ENCODE measurements around the gene BAIAP2. TPM values are rescaled to one million over a fixed set of nuclear protein-coding genes. Genes with fewer than 3 reads are reported as not detected.

BAIAP2 gene
- polyA plus RNA-seq, 1 donor from 2014 or later, result 17.5 TPM

GRCh38 chr17:80986816-80987475 is 48.0 kb upstream of the BAIAP2 start:
- Histone ChIP-seq H3K36me3 (ENCODE audit: insufficient read depth, low read length) (no peaks in the 10 kb centered on the region), H3K27me3 (ENCODE audit: insufficient read depth, low read depth, low read length) (no peaks in the 10 kb centered on the region), H3K9me2 (ENCODE audit: insufficient read depth, low read length) (no peaks in the 10 kb centered on the region), H3K4me3 (ENCODE audit: low read length) (no peak overlapping the region), H3K27ac (ENCODE audit: low read length) (no peak overlapping the region), H4K20me1 (ENCODE audit: insufficient read depth) (no peaks in the 10 kb centered on the region), H3K79me2 (replicated peaks; ENCODE audit: insufficient read depth, low read length) (no peaks in the 10 kb centered on the region), H3K9ac (ENCODE audit: low read length) (no peak overlapping the region), H3F3A (ENCODE audit: insufficient read depth, low read length, poor library complexity, severe bottlenecking) (no peaks in the 10 kb centered on the region), H3K4me2 (ENCODE audit: low read length) (no peak overlapping the region), H2AFZ (ENCODE audit: low read depth, low read length) (no peak overlapping the region), H3K9me3 (ENCODE audit: low read length) (no peaks in the 10 kb centered on the region)
- TF ChIP-seq RAD21 (conservative IDR thresholded peaks at IDR 0.05), result no peak
- TF ChIP-seq POLR2AphosphoS5 (IDR thresholded peaks at IDR 0.05), result no peak
- TF ChIP-seq EZH2 (IDR thresholded peaks at IDR 0.05; ENCODE audit: borderline replicate concordance, insufficient read depth, low read length, poor library complexity, severe bottlenecking), result no peak
- no peak for TF ChIP-seq CTCF (IDR thresholded peaks at IDR 0.05; ENCODE audit: poor library complexity, severe bottlenecking)
- TF ChIP-seq SMC3 (conservative IDR thresholded peaks at IDR 0.05; ENCODE audit: poor library complexity), result no peak
- TF ChIP-seq REST (IDR thresholded peaks at IDR 0.05; ENCODE audit: borderline replicate concordance), result no peak
- no peak for TF ChIP-seq MXI1 (conservative IDR thresholded peaks at IDR 0.05; ENCODE audit: poor library complexity, severe bottlenecking)
- TF ChIP-seq EP300 (conservative IDR thresholded peaks at IDR 0.05; ENCODE audit: poor library complexity, severe bottlenecking), result no peak
- no peak for TF ChIP-seq TAF1 (IDR thresholded peaks at IDR 0.05; ENCODE audit: low read depth)

- Histone ChIP-seq H3K27me3 (ENCODE audit: insufficient read depth, low read depth, low read length) (no peaks in the 10 kb centered on the region), H3K4me3 (ENCODE audit: low read length) (no peak overlapping the region), H3K79me2 (replicated peaks; ENCODE audit: insufficient read depth, low read length) (no peaks in the 10 kb centered on the region), H3K9ac (ENCODE audit: low read length) (no peak overlapping the region), H3F3A (ENCODE audit: insufficient read depth, low read length, poor library complexity, severe bottlenecking) (no peaks in the 10 kb centered on the region), H3K9me2 (ENCODE audit: insufficient read depth, low read length) (no peaks in the 10 kb centered on the region), H3K9me3 (ENCODE audit: low read length) (no peaks in the 10 kb centered on the region), H2AFZ (ENCODE audit: low read depth, low read length) (no peak overlapping the region), H3K4me2 (ENCODE audit: low read length) (no peak overlapping the region), H3K27ac (ENCODE audit: low read length) (no peak overlapping the region), H3K36me3 (ENCODE audit: insufficient read depth, low read length) (no peaks in the 10 kb centered on the region), H4K20me1 (ENCODE audit: insufficient read depth) (no peaks in the 10 kb centered on the region)
- TF ChIP-seq MXI1 (conservative IDR thresholded peaks at IDR 0.05; ENCODE audit: poor library complexity, severe bottlenecking) (no peak), EZH2 (IDR thresholded peaks at IDR 0.05; ENCODE audit: borderline replicate concordance, insufficient read depth, low read length, poor library complexity, severe bottlenecking) (no peak), RAD21 (conservative IDR thresholded peaks at IDR 0.05) (no peak), SMC3 (conservative IDR thresholded peaks at IDR 0.05; ENCODE audit: poor library complexity) (no peak), POLR2AphosphoS5 (IDR thresholded peaks at IDR 0.05) (no peak), TAF1 (IDR thresholded peaks at IDR 0.05; ENCODE audit: low read depth) (no peak), REST (IDR thresholded peaks at IDR 0.05; ENCODE audit: borderline replicate concordance) (no peak), CTCF (IDR thresholded peaks at IDR 0.05; ENCODE audit: poor library complexity, severe bottlenecking) (no peak), EP300 (conservative IDR thresholded peaks at IDR 0.05; ENCODE audit: poor library complexity, severe bottlenecking) (no peak)
Observed at GRCh38 chr17:80987941-80988461, 47.0 kb upstream of the BAIAP2 start.
